Measurements from ENCODE around the gene DPP8.
"Not testable (repeated sequence)": the region's sequence is repeated elsewhere in the genome, so short reads cannot be mapped to it uniquely, and the experiment has no call there.

Gene DPP8

GRCh38 chr15:65516997-65517865 lies at the start of gene DPP8:
DPP8 (minus strand) TSS chr15:65517689; CDS start chr15:65512553, 5,136 bp downstream.
- in situ Hi-C loops (cut with MboI; ENCODE audit: low sequenced_read_pairs): no loop called here

- in situ Hi-C loops (cut with MboI; ENCODE audit: low sequenced_read_pairs): no loop called here
These were observed 44.4 kb upstream of the DPP8 start for GRCh38 chr15:65561934-65562333.

DNA sequence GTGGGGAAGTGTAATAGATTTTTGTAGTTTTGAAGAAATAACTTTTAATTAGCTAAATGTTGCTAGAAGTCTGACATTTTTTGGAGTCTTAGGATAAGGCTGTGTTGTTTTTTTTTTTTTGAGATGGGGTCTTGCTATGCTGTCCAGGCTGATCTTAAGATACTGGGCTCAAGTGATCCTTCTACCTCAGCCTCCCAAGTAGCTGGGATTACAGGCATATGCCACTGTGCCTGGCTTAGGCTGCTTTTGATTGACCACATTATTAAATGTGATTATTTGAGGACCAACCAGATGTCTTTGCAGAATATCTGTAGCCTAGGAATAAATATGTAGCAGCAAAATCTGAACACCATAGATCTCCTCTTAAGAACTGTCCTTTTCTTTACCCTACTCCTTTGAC lies 42.5 kb upstream of the DPP8 start:
- in situ Hi-C loops (cut with MboI; ENCODE audit: low sequenced_read_pairs): no loop called here

DNA sequence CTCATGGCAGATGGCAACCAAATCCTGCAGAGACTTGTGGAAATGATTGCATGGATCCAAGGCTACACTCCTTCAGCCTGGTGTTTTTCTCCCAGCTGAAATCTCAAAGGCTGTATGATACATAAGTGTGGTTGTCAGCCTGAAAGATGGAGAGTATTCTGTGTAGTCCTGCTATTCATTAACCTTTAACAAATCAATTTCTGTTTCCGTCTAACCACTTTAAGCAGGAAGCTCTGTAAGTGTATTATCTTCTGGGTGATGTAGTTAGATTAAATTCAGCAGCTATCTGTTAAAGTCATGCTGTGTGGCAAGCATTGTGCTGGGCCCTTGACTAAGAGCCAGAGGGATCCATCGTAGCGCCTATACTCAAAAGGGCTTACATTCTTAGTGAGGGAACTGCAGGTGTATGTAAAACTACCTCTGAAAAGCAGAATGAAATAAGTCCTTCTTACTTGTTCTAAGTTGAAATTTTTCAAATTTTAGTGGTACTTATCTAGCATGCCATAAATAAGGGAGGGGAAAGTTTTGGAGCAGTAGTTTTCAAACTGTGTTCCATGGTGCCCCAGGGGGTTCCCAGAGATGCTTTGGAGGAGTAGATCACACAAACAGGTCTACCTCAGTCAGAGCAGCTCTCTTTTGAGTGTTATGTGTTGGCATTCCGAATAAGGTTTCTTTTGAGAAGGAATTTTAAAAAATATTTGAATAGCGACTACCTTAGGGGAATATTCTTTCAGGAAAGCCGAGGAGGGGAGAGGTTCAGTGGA lies 41.7 kb upstream of the DPP8 start:
- in situ Hi-C loops (cut with MboI; ENCODE audit: low sequenced_read_pairs): no loop called here

DNA sequence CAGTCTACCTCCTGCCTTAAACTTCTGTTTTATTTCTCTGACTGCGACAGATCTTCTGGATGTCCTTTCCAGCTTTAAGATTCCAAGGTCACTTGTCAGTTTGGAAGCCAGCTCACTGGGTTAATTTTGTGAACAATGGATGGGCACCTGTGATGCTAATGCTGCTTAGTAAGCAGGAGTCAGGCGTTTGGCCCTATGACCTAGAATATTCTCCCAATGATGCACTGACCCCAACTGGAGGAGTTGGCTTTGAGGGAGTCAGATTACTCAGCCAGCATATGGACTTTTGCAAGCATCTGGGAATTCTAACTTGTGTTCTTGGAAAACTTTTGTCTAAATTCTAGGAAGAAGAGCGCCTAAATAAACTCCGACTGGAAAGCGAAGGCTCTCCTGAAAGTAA lies 40.8 kb upstream of the DPP8 start:
- in situ Hi-C loops (cut with MboI; ENCODE audit: low sequenced_read_pairs): no loop called here

- in situ Hi-C loops (cut with MboI; ENCODE audit: low sequenced_read_pairs): no loop called here
These were observed 39.1 kb upstream of the DPP8 start for GRCh38 chr15:65556622-65557021.

- in situ Hi-C loops (cut with MboI; ENCODE audit: low sequenced_read_pairs): no loop called here
These were observed 36.2 kb upstream of the DPP8 start for GRCh38 chr15:65553691-65554090.

GRCh38 chr15:65552851-65553250 lies 35.4 kb upstream of the DPP8 start:
- in situ Hi-C loops (cut with MboI; ENCODE audit: low sequenced_read_pairs): not testable (repeated sequence)

DNA sequence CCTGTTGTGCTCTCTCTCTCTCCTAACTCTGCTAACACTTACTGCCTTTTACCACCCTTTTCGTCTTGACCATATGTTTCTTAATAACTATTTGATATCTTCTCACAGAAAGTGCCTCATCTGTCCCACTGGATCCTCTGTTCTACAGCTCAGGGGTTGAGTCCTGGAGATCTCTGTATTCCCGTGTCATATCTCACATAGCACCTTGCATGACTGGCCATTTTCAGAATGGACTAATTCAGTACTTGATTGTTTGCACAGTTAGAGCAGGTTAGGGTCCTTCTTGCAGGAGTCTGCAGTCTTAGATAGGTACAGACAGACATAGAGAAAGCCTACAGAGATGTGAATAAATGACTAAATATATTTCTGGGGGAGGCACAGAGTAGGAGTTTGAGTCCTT lies 33.7 kb upstream of the DPP8 start:
- in situ Hi-C loops (cut with MboI; ENCODE audit: low sequenced_read_pairs): no loop called here

GRCh38 chr15:65550681-65551098 lies 33.2 kb upstream of the DPP8 start:
- in situ Hi-C loops (cut with MboI; ENCODE audit: low sequenced_read_pairs): no loop called here

GRCh38 chr15:65549288-65549687 lies 31.8 kb upstream of the DPP8 start:
- in situ Hi-C loops (cut with MboI; ENCODE audit: low sequenced_read_pairs): not testable (repeated sequence)

GRCh38 chr15:65547841-65548240 lies 30.4 kb upstream of the DPP8 start:
- in situ Hi-C loops (cut with MboI; ENCODE audit: low sequenced_read_pairs): no loop called here

- in situ Hi-C loops (cut with MboI; ENCODE audit: low sequenced_read_pairs): no loop called here
These were observed 23.8 kb upstream of the DPP8 start for GRCh38 chr15:65541231-65541820.

GRCh38 chr15:65540314-65540713 lies 22.8 kb upstream of the DPP8 start:
- in situ Hi-C loops (cut with MboI; ENCODE audit: low sequenced_read_pairs): no loop called here

GRCh38 chr15:65535192-65535591 lies 17.7 kb upstream of the DPP8 start:
- in situ Hi-C loops (cut with MboI; ENCODE audit: low sequenced_read_pairs): no loop called here

GRCh38 chr15:65533057-65533756 lies 15.7 kb upstream of the DPP8 start:
- in situ Hi-C loops (cut with MboI; ENCODE audit: low sequenced_read_pairs): no loop called here

GRCh38 chr15:65532738-65533051 lies 15.2 kb upstream of the DPP8 start:
- in situ Hi-C loops (cut with MboI; ENCODE audit: low sequenced_read_pairs): no loop called here

GRCh38 chr15:65530318-65531111 lies 13.0 kb upstream of the DPP8 start, which contains the start of gene HACD3:
HACD3 (plus strand) TSS chr15:65530463; CDS start chr15:65530632, 169 bp downstream.
- in situ Hi-C loops (cut with MboI; ENCODE audit: low sequenced_read_pairs): no loop called here

GRCh38 chr15:65529762-65530317 lies 12.4 kb upstream of the DPP8 start:
- in situ Hi-C loops (cut with MboI; ENCODE audit: low sequenced_read_pairs): no loop called here

- in situ Hi-C loops (cut with MboI; ENCODE audit: low sequenced_read_pairs): no loop called here
These were observed 11.1 kb upstream of the DPP8 start for GRCh38 chr15:65528461-65529060.
